Fibroblast of lung (primary cell): ENCODE measurements around the gene ENDOD1. TPM values are rescaled to one million over a fixed set of nuclear protein-coding genes. Genes with fewer than 3 reads are reported as not detected.

Source experiments
- DNase-seq, 2 donors: peaks; one replicate each; pipeline versions ENCODE4 v3.0.0 to v3.0.0-alpha.2; 2010; ENCODE audit warnings: low read depth in 2 of 2
- H2AFZ ChIP-seq: 2 replicates; pipeline ENCODE4 v1.5.1; 2012; ENCODE audit warnings: low read length, control low read depth, inconsistent platforms
- H3K27ac ChIP-seq: 2 replicates; pipeline ENCODE4 v1.5.1; 2011; ENCODE audit warnings: low read length, control low read depth; ENCODE audit not compliant: insufficient read depth
- H3K27me3 ChIP-seq: 2 replicates; pipeline ENCODE4 v1.5.1; 2011; ENCODE audit warnings: mild to moderate bottlenecking, low read length; ENCODE audit not compliant: control insufficient read depth, insufficient read depth
- H3K36me3 ChIP-seq: 2 replicates; pipeline ENCODE4 v1.5.1; 2011; ENCODE audit warnings: low read length; ENCODE audit not compliant: control insufficient read depth, insufficient read depth
- H3K4me1 ChIP-seq: 2 replicates; pipeline ENCODE4 v1.5.1; 2011; ENCODE audit warnings: low read length; ENCODE audit not compliant: control insufficient read depth, insufficient read depth; ENCODE audit errors: extremely low read depth
- H3K4me2 ChIP-seq: 2 replicates; pipeline ENCODE4 v1.5.1; 2011; ENCODE audit warnings: low read length, control low read depth; ENCODE audit not compliant: insufficient read depth; ENCODE audit errors: extremely low read depth
- H3K4me3 ChIP-seq, 4 experiments: fragments of 200-600 bp in 1 of 4; sonication (generic) in 1 of 4; replicated peaks in 1 of 4; 2 replicates each; pipeline ENCODE4 v1.5.1; 2011 to 2016; ENCODE audit warnings: low read length in 4 of 4, low read depth in 3 of 4, mild to moderate bottlenecking in 3 of 4, control low read depth in 2 of 4, inconsistent platforms in 1 of 4, mixed read lengths in 1 of 4; ENCODE audit not compliant: insufficient read depth in 1 of 4; ENCODE audit errors: control extremely low read depth in 1 of 4
- H3K79me2 ChIP-seq: 2 replicates; pipeline ENCODE4 v1.5.1; 2012; ENCODE audit warnings: mild to moderate bottlenecking, low read length, inconsistent platforms; ENCODE audit not compliant: control insufficient read depth, insufficient read depth
- H3K9ac ChIP-seq: 2 replicates; pipeline ENCODE4 v1.5.1; 2011; ENCODE audit warnings: mild to moderate bottlenecking, low read length, control low read depth; ENCODE audit not compliant: insufficient read depth
- H3K9me3 ChIP-seq: 2 replicates; pipeline ENCODE4 v1.5.1; 2012; ENCODE audit warnings: low read depth, low read length; ENCODE audit not compliant: control insufficient read depth, insufficient read depth
- H4K20me1 ChIP-seq: 2 replicates; pipeline ENCODE4 v1.5.1; 2011; ENCODE audit warnings: low read length; ENCODE audit not compliant: control insufficient read depth, insufficient read depth; ENCODE audit errors: extremely low read depth
- EZH2 ChIP-seq: IDR thresholded peaks from 2 replicates; pipeline ENCODE4 v1.5.1; 2012; ENCODE audit warnings: low read length, control low read depth, mild to moderate bottlenecking; ENCODE audit errors: missing control alignments
- polyA plus RNA-seq, 2 donors: library from polyadenylated mRNA; depleted of rRNA in 1 of 2; stranded (reverse) in 1 of 2; unstranded in 1 of 2; fragments of >200 nt; gene quantifications; 2 replicates each; pipeline ENCODE4 v1.2.1, GENCODE V29; 2011 to 2012; ENCODE audit warnings: missing spikeins in 1 of 2
- total RNA-seq: library from RNA; depleted of rRNA; stranded (reverse); fragments of >200 nt; gene quantifications from 2 replicates; pipeline ENCODE4 v1.2.1, GENCODE V29; 2014
- TF ChIP-seq, protein P1 (sequence below), 2 donors: IDR thresholded peaks in 1 of 2; conservative IDR thresholded peaks in 1 of 2; 1 replicate in 1 of 2; 2 replicates in 1 of 2; pipeline ENCODE4 v1.5.1; 2011 to 2012; ENCODE audit warnings: low read length in 2 of 2, control low read depth in 1 of 2, inconsistent platforms in 1 of 2, low read depth in 1 of 2, mild to moderate bottlenecking in 1 of 2

ENDOD1 gene
- total and polyA plus RNA-seq, 2 donors (not counting 1 experiment from before 2014, with no cell fraction given), result 33.4 to 50.8 TPM

DNA sequence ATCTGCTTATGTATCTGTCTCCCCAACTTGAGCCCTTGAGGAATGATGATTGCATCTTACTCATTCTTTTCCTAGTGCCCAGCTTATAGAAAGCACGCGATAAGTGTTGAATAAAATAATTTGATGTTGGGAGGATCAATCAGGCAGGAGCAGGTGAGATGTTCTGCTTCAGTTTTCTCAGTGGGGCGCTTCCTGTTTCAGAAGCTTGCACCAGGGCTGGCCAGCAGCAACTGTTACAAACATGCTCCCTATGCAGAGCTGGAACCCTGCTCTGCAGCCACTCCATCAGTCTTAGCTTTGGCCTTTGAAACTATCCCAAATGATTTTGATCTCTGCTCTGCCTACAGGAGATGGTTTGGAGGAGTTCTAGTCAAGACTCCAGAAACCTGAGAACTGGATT is 3.9 kb downstream of the ENDOD1 start:
- H3K36me3 ChIP-seq, result no peaks in the 10 kb centered on the region
- no peak for DNase-seq
- H3K79me2 ChIP-seq, result no peaks in the 10 kb centered on the region
- H3K4me2 ChIP-seq, result no peak overlapping the region
- H4K20me1 ChIP-seq, result no peaks in the 10 kb centered on the region
- H3K4me3 ChIP-seq, result no peak overlapping the region
- H2AFZ ChIP-seq, result no peak overlapping the region
- H3K9ac ChIP-seq, result no peak overlapping the region
- H3K4me1 ChIP-seq, result peaks cover 21% of the 10 kb centered on the region
- no peak overlapping the region for H3K27ac ChIP-seq
- TF ChIP-seq, protein P1, sequence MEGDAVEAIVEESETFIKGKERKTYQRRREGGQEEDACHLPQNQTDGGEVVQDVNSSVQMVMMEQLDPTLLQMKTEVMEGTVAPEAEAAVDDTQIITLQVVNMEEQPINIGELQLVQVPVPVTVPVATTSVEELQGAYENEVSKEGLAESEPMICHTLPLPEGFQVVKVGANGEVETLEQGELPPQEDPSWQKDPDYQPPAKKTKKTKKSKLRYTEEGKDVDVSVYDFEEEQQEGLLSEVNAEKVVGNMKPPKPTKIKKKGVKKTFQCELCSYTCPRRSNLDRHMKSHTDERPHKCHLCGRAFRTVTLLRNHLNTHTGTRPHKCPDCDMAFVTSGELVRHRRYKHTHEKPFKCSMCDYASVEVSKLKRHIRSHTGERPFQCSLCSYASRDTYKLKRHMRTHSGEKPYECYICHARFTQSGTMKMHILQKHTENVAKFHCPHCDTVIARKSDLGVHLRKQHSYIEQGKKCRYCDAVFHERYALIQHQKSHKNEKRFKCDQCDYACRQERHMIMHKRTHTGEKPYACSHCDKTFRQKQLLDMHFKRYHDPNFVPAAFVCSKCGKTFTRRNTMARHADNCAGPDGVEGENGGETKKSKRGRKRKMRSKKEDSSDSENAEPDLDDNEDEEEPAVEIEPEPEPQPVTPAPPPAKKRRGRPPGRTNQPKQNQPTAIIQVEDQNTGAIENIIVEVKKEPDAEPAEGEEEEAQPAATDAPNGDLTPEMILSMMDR (conservative IDR thresholded peaks at IDR 0.05 in 1 of 2, IDR thresholded peaks at IDR 0.05 in 1 of 2; ENCODE audit: low read depth in 1 of 2, low read length in 2 of 2), result no peak
- TF ChIP-seq EZH2, result no peak
- H3K9me3 ChIP-seq, result no peaks in the 10 kb centered on the region
- H3K27me3 ChIP-seq, result no peaks in the 10 kb centered on the region

- Histone ChIP-seq H3K27ac (no peak overlapping the region), H3K4me3 (no peak overlapping the region)
Measured at GRCh38 chr11:95095858-95096587, 6.4 kb downstream of the ENDOD1 start.

DNA sequence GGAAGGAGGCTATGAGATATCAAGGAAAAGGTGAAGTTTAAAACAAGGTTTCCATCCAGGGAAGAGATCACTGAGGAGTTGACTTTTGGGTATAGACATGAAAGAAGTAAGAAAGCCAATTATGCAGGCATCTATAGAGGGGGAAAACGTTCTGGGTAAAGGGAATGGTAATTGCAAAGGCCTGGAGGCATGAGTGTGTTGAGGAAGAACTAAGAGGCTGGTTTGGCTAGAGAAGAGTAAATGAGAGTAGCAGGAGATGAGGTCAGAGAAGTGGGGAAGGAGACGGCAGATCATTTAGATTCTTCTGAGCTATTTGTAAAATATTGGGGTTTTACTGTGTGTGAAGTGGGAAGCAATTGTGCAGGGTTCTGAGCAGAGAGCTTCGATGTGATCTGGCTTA is 7.6 kb downstream of the ENDOD1 start:
- H3K4me2 ChIP-seq, result no peak overlapping the region
- H3K9me3 ChIP-seq, result no peaks in the 10 kb centered on the region
- peaks cover 15% of the 10 kb centered on the region for H3K4me1 ChIP-seq
- no peak overlapping the region for H3K9ac ChIP-seq
- no peaks in the 10 kb centered on the region for H3K36me3 ChIP-seq
- TF ChIP-seq, protein P1 (conservative IDR thresholded peaks at IDR 0.05 in 1 of 2, IDR thresholded peaks at IDR 0.05 in 1 of 2; ENCODE audit: low read depth in 1 of 2, low read length in 2 of 2), result no peak
- no peak for TF ChIP-seq EZH2
- H3K27me3 ChIP-seq, result no peaks in the 10 kb centered on the region
- no peaks in the 10 kb centered on the region for H3K79me2 ChIP-seq
- no peaks in the 10 kb centered on the region for H4K20me1 ChIP-seq
- H3K4me3 ChIP-seq, result no peak overlapping the region
- H3K27ac ChIP-seq, result no peak overlapping the region
- no peak overlapping the region for H2AFZ ChIP-seq
- DNase-seq, result no peak

More at GRCh38 chr11:95095858-95096587, 6.4 kb downstream of the ENDOD1 start:
- Histone ChIP-seq H3K79me2 (no peaks in the 10 kb centered on the region), H3K4me2 (peak overlapping the region; percentile 42), H3K9me3 (no peaks in the 10 kb centered on the region), H3K4me1 (peaks cover 15% of the 10 kb centered on the region), H4K20me1 (no peaks in the 10 kb centered on the region), H3K36me3 (no peaks in the 10 kb centered on the region), H3K9ac (no peak overlapping the region), H2AFZ (no peak overlapping the region), H3K27me3 (no peaks in the 10 kb centered on the region)
- TF ChIP-seq, protein P1 (conservative IDR thresholded peaks at IDR 0.05 in 1 of 2, IDR thresholded peaks at IDR 0.05 in 1 of 2; ENCODE audit: low read depth in 1 of 2, low read length in 2 of 2), result no peak
- no peak for TF ChIP-seq EZH2
- DNase-seq, result peak; percentile 60 to 74
